ENCODE data around the gene ARMC9.
"Not testable (repeated sequence)": the region's sequence is repeated elsewhere in the genome, so short reads cannot be mapped to it uniquely, and the experiment has no call there.

The ARMC9 gene, protein sequence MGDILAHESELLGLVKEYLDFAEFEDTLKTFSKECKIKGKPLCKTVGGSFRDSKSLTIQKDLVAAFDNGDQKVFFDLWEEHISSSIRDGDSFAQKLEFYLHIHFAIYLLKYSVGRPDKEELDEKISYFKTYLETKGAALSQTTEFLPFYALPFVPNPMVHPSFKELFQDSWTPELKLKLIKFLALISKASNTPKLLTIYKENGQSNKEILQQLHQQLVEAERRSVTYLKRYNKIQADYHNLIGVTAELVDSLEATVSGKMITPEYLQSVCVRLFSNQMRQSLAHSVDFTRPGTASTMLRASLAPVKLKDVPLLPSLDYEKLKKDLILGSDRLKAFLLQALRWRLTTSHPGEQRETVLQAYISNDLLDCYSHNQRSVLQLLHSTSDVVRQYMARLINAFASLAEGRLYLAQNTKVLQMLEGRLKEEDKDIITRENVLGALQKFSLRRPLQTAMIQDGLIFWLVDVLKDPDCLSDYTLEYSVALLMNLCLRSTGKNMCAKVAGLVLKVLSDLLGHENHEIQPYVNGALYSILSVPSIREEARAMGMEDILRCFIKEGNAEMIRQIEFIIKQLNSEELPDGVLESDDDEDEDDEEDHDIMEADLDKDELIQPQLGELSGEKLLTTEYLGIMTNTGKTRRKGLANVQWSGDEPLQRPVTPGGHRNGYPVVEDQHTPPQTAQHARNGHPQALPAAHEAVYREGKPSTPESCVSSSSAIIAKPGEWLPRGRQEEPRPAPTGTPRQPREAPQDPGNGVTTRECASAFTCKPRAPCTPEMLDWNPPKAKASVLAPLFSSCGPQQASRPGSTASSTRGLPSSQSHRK

DNA sequence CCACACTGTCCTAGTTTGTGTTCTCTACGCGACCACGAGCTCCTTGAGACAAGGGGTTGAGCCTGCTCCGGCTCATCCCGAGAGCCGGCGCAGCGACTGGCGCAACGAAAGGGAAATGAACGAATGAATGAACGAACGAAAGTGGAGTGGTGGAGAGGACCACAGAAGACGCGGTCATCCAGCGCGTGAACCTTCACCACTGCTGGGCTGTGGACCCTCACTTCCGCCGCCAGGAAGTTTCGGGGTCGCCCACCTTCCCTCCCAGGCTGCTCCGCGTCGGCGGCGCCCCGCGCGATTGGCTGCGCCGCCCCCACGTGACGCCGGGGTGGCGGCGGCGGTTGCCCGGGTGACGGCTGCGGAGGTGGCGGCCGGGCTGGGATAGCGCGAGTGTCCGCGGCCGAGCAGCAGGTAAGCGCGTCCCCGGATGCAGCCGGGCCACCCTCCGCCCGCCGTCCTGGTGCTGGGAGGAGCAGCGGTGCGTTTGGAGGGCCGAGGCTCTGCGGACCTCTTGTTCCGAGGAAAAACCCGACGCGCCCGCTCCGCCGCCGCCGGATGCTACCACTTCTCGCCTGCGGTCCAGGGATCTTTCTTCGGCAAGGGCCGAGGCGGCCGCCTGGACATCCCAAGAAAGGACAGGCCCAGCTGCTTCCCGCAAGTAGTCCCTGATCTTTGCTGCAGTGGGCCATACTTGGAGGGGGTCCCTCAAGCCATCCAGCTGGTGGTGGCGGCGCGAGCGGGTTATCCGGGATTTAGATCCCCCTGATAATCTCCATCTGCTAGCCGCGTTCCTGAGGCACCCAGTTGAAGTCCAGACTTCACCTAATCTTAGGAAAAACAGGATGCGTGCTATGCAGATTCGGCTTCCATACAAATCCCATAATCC lies at the start of gene ARMC9:
Gene ARMC9, plus strand, starts transcription at position 341 of the 883 bp plus-strand sequence. CDS start 7,608 bp downstream, outside the sequence.
- no peak for DNase-seq

DNA sequence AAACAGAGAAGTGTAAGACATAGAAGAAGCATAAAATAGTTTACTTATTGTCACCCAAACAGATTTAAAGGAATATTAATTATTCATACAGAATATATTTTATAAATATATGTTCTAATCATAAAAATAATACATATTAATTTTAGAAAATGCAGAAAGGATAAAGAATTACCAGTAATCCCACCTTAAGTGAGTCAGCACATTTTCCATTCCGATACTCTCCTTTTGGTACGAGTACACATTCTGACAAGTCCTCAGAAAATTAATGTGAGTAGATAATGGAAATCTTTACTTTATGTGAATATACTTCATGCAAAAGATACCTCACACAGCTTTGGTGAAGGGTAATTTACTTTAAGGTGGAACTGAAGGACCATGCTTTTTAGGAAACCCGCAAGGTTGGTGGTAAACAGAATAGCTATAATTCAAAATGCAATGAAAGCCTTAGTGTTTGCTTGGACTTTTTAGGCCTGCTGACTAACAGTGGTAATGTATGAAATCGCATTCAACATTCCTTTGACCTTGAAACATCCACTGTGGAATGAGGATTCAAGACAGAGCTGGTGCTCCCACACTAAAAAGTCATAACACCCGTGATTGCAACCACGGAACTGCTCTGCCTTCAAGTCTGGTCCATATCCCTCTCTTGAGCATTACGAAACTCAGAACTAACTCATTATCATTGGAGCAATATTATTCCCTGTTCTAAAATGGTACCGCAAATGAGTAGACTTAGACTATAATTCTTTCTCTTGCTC lies 45.5 kb upstream of the ARMC9 start:
- DNase-seq, result no peak

DNA sequence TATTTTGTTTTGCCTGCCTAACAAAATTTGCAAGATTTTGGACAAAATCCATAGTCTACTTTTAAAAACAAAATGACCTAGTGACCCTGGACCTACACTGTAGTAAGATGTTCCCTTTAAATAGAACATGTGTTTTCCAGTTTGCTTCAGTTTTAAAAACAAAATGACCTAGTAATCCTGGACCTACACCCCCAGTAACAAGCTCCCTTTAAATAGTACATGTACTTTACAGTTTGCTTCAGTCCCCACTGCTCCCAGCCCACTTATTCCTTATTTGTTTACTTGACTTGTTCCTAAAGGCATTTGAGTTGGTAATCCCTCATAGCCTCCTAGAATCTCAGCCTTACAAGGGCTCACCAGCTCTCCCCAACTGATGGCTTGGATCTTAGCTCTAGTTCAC lies 39.1 kb upstream of the ARMC9 start:
- no peak for DNase-seq

DNA sequence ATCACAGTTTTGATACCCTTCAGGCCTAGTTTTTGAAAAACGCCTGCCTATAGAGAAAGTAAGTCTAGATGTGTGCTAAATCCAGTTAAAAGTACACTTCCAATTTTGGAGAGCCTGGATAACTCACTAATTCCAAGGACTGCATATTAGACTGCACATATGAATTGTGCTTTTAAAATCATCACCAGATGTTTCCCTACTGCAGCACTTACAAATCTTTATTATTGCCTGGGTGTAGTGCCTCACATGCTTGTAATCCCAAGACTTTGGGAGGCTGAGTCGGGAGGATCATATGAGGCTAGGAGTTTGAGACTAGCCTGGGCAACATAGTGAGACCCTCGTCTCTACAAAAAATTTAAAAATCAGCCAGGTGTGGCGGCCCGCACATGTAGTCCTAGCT lies 37.7 kb upstream of the ARMC9 start:
- DNase-seq, result no peak

DNA sequence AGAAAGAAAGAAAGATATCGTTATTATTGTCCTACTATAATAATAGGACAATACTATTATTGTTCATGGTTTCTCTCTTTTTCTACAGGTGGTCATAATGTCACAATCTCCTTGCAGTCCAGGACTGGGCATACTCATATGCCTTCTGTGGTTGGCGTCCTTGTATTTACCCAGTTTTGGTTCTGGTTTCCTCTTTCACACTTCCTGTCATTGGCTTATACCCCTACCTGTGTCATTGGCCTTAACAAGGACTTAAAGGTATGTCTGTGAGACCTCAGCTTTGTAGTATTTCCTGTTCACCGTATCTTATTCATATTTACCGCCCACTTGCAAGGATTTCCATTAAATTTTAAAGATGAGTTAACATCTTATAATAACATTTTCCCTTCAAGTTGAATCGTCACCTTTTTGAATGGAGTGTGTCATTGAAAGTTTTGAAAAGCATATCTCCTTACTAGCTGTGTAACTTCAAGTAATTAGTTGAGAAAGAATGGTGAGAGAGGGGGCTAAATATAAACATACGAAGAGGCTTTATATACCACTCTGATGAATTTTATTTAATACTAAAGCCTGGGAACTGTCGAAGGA lies 37.1 kb upstream of the ARMC9 start:
- DNase-seq, result no peak

DNA sequence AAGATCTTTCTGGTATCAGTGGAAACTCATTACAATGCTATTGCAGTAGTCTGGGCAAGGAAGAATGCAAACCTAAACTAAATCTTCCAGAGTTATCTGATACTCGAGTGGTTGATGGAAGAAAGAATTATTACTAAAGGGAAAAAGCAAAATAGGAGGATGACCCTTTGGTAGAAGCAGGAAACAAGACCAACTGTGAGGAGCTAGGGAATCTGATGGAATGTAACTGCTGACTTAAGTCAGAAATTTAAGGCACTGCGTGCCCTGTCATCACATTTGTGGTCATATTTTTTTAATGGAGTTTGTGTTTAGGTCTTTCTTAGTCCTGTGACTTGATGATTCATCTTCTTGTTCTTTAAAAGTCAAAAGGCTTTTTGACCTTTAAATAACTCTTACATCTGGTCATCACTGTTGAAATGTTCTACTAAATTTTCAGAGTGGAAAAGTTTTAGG lies 36.5 kb upstream of the ARMC9 start:
- DNase-seq, result no peak

DNA sequence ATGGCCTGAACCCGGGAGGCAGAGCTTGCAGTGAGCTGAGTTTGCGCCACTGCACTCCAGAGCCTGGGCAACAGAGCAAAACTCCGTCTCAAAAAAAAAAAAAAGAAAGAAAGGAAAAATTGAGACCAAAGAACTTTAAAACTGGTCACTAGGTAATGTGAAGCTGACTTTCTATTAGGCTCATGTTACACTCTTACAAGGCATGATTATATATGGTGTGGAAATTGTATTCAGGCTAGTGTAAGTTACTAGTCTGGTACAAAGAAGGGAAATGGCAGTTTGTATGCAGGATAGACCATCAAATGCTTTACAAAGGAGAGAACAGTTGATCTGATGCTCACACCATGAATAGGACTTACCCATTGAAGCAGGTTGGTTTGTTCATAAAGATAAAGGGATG lies 35.4 kb upstream of the ARMC9 start:
- DNase-seq, result no peak

DNA sequence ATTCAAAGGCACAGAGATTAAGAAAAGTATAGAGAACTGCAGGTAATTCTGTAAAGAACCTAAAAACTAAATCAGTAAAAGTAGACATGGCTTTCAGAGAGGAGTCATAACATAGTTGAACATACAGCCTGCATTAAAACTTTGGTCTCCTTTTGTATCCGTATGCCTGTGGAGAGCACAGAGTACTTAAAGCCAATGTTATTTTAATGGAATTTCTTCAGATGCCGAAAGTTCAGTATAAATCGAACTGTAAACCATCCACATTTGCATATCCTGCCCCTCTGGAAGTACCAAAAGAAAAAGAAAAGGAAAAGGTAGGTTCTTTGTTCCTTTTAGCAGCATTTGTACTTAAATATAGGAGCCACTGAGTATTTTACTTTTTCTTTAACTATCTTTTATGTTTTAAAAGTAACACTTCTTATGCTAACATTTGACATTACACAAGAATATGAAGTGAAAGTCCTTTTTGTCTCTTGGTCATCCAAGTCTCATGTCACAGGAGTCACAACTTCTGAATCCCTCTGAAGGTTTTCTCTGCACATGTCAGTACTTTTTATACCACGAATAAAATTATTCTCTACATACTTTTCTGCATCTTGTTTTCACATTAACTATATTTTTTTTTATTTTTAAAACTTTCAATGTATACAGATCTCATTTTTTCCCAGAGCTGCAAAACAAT lies 34.9 kb upstream of the ARMC9 start:
- DNase-seq, result no peak

DNA sequence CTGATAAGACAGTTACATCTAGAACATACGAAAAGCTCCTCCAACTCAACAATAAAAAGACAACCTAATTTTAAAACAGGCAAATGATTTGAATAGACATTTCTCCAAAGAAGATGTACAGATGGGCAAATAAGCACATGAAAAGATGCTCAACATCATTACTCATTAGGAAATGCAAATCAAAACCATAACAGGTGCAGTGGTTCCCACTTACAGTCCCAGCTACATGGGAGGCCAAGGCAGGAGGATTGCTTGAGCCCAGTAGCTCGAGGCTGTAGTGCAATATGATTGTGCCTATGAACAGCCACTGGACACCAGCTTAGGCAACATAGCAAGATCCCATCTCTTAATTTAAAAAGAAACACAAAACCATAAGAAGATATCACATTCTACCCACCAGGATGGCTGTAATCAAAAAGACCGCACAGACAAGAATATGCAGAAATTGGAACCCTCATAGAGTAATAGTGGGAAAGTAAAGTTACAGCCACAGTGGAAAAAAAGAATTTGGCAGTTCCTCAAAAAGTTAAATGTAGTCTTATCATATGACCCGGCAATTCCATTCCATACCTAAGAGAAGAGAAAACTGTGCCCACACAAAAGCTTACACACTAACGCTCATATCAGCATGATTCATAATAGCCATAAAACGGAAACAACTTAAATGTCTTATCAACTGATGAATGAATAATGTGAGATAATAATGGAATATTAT lies 30.5 kb upstream of the ARMC9 start:
- no peak for DNase-seq

DNA sequence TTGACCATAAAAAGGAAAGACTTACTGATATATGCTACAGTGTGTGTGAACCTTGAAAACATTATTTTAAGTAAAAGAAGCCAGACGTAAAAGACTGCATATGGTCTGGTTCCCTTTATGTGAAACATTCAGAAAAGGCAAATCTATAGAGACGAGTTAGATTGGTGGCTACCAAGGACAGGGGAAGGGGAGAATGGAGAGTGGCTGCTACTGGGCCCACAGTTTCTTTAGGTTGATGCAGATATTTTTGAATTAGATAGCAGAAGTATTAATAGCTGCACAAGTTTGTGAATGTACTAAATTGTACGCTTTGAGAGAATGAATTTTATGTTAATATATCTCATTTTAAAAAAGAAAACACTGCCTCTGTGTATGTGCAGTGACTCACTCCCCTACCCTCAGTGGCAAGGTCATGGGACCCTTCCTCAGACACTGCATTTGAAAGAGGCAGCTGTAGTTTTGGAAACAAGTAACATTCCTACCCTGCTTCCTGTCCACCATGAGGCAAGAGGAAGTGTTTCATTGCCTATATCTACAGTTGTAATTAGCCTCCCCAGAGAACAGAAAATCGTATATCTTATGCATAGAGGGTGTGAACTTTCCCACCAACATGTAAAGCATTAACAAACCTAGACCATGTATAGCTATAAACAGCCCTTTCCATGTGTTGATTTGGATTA lies 29.8 kb upstream of the ARMC9 start:
- DNase-seq, result no peak

DNA sequence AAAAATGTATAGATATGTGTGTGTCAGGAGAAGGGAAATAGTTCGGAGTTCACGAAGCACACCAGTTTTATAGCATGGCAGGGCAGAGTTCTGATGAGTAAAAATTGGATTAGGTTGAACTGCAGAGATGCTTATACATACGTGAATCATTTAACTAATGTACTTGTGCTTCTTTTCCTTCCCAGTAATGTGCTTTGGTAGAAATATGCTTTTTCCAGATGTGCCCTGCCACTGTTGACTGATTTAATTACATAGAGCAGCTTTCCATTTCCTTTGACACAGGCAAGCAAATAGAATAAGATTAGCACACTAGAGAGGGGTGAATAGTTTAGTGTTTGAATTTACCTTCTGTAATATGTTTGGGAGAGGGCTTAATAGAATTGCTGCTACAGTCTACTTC lies 28.9 kb upstream of the ARMC9 start:
- DNase-seq, result no peak

DNA sequence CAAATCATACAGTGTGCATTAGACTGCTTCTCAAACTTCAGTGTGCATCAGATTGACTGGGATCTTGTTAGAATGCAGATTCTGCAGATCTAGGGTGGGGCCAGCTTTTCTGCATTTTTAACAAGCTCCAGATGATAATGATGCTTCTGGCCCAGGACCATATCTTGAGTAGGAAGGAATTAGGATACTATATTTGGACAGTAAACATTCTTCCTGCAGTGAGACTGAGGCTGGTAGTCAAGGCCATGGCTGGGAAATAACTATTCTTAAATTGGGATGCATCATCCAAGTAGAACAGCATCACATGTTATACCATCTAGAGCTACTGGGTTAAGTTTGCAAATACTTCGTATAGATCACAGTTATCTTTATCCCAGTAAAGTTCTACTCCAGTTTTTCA lies 28.4 kb upstream of the ARMC9 start:
- DNase-seq, result no peak

DNA sequence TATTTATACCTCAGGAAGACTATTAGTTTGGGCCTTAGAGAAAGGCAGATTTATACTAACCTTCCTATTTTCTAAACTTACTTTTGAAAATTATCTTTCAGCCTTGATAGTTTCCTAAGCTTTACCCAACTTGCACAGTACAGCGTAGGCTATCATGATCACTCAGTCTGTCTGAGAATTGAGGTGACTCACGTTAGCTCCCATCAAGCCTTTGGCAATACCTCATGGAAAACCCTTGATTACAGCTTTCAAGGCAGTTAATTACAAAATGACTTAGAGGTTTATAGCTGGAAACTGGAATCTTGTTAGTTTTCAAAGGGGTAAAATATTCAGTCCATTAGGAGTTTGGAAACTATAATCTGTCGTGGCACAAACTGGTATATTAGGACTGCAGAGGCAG lies 26.4 kb upstream of the ARMC9 start:
- no peak for DNase-seq

DNA sequence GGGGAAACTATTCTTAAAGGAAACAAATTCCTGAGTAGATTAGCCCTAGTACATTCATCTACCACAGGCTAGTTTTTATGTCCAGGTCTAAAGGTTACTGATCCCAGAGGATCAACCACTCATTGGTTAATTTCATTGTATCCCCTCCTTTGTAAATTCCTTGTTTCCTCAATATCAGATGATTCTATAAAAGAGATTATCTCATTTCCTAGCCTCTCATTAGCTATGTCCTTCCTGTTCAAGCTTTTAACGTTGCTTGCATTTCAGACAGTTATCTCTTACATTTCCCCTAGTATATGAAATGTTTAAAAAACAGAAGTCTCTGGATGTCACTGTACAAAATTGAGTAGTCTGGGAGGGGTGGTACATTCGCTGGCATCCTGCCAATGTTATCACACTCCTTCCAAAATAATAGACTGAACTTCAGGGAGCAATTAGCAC lies 24.2 kb upstream of the ARMC9 start:
- DNase-seq, result no peak

DNA sequence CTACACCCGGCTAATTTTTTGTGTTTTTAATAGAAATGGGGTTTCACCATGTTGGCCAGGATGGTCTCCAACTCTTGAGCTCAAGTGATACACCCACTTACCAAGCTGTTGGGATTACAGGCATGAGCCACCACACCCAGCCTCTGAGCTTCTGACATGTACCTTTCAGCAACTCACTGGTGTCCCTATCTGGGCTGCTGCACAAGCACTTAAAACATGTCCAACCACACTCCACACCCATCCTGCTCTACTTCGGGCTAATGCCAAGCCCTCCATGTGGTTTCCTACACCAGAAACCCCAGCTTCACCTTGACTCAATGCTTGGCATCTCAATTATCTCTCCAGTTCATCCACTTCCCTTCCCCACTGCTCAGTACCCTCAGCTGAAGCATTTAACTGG lies 22.4 kb upstream of the ARMC9 start:
- DNase-seq, result no peak

DNA sequence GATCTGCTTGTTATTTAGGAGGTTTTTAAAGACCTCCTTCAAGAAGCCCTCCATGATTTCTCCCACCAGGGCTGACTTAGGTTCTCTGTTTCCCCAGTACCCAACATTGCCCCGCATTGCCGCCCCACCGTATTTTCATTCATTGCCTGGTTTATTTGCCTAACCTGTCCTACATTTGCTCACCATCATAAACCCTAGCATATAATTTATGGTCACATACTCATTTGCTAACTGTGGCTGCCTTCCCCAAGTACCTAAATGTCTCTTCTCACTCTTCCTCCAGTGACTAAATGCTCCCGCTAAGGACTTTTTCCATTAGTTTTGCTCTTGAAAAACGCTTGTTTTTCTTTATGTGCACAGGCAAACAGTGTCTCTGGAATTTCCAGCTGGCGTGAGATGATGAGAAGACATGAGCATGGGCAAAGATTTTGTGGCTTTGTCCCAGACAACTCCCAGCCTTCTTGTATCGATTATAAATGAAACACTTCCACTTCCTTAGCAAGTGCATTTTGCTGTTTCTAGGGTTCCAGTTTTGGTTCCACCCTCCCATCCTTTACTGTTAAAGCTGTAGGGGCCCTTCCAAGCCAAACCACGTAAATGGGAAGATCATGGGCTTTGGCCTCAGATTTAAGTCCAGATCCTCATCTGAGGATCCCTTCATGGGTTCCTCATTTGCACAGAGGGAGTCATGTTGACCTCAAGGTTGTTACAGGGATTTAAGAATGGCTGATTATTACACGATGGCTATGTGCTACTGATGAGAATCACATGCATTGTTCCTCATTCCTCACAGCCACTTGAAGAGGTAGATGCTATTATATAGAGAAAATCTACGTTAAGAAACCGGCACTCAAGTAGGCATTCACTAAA lies 21.0 kb upstream of the ARMC9 start:
- DNase-seq, result no peak

DNA sequence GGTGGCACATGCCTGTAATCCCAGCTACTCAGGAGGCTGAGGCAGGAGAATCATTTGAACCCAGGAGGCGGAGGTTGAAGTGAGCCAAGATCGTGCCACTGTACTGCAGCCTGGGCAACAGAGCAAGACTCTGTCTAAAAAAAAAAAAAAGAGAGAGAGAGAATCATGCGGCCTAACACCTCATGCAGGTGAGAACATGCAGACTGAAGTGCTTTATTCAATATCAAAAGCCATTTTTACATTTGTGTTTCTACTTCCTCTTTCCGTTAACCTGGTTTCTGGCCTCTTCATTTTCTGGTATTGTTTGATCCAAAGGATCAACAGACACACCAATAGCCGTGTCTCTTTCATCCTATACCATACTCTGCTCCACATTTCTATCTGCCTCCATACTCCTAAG lies 19.6 kb upstream of the ARMC9 start:
- not testable (repeated sequence) for DNase-seq

DNA sequence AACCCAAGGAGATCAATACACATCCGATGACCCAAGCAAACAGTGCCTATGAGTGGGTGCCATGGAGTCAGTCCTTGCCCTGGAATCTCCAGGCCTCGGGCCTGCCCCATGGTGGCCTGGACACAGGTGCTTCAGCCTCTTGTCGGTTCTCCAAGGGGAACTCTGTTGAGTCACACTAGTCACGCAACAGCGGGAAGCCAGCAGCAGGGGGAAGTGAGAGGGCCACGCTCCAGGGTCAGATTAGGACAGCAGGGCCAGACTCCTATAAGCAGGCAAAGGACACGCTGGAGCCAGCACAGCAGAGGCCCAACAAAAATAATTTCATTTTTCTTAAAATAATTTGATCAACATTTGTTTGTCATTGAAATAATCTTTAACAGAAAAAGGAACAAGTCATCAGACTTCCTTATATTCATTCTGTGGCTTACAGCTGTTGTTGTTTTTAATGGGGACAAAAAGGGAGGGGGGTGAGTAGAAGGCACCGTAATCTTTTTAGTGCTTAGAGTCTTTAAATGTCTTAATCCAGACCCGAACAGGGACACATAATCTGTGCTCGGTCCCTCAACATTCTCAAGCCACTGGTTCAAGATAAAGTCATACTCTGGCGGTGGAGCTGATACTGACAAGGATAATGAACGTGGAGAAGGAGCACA lies 16.4 kb upstream of the ARMC9 start:
- DNase-seq, result peak; percentile 32
